ENCODE data around the gene UBE2U.

The UBE2U gene

DNA sequence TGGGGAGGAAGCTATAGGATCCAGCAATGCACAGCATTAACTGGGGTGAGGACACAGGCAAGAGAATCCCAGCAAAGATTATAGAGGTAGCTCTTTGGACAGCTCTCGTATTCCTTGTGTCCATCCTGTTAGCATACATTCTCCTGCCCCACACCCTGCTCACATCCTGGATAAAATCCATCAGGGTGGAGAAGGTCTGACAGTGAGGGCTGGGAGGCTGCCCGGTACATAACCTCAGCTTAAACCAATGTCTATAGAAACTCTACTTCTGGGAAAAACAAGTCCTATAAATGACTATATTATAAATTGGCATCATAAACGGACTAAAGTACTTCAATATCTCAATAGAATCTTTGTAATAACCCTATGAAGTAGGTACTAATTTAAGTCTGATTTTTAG lies 36.8 kb upstream of the UBE2U start:
- DNase-seq (ENCODE audit: extremely low read depth, low read depth) = no peak
- TF ChIP-seq, protein P1, sequence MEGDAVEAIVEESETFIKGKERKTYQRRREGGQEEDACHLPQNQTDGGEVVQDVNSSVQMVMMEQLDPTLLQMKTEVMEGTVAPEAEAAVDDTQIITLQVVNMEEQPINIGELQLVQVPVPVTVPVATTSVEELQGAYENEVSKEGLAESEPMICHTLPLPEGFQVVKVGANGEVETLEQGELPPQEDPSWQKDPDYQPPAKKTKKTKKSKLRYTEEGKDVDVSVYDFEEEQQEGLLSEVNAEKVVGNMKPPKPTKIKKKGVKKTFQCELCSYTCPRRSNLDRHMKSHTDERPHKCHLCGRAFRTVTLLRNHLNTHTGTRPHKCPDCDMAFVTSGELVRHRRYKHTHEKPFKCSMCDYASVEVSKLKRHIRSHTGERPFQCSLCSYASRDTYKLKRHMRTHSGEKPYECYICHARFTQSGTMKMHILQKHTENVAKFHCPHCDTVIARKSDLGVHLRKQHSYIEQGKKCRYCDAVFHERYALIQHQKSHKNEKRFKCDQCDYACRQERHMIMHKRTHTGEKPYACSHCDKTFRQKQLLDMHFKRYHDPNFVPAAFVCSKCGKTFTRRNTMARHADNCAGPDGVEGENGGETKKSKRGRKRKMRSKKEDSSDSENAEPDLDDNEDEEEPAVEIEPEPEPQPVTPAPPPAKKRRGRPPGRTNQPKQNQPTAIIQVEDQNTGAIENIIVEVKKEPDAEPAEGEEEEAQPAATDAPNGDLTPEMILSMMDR (IDR thresholded peaks at IDR 0.05; ENCODE audit: low read depth, low read length) = no peak

GRCh38 chr1:64167176-64167575 lies 36.2 kb upstream of the UBE2U start:
- TF ChIP-seq, protein P1 (IDR thresholded peaks at IDR 0.05; ENCODE audit: low read depth, low read length) = no peak
- no peak for DNase-seq (ENCODE audit: extremely low read depth, low read depth)

DNA sequence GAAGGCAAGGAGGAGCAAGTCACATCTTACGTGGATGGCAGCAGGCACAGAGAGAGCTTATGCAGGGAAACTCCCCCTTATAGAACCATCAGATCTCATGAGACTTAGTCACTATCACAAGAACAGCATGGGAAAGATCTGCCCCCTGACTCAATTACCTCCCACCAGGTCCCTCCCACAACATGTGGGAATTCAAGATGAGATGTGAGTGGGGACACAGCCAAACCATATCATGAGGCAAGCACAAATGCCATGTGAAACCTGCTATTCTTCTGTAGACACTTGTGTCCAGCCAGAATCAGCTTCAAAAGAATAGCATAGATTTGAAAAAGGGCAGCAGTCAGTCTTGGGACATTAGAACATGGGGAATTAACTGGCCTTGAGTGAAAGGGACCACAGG lies 32.2 kb upstream of the UBE2U start:
- DNase-seq (ENCODE audit: extremely low read depth, low read depth) = no peak
- TF ChIP-seq, protein P1 (IDR thresholded peaks at IDR 0.05; ENCODE audit: low read depth, low read length) = no peak

- DNase-seq (ENCODE audit: extremely low read depth, low read depth) = no peak
- TF ChIP-seq, protein P1 (IDR thresholded peaks at IDR 0.05; ENCODE audit: low read depth, low read length) = no peak
Observed at GRCh38 chr1:64171797-64172281, 31.6 kb upstream of the UBE2U start.

- TF ChIP-seq, protein P1 (IDR thresholded peaks at IDR 0.05; ENCODE audit: low read depth, low read length) = no peak
- DNase-seq (ENCODE audit: extremely low read depth, low read depth) = no peak
Observed at GRCh38 chr1:64172458-64172983, 30.9 kb upstream of the UBE2U start.

DNA sequence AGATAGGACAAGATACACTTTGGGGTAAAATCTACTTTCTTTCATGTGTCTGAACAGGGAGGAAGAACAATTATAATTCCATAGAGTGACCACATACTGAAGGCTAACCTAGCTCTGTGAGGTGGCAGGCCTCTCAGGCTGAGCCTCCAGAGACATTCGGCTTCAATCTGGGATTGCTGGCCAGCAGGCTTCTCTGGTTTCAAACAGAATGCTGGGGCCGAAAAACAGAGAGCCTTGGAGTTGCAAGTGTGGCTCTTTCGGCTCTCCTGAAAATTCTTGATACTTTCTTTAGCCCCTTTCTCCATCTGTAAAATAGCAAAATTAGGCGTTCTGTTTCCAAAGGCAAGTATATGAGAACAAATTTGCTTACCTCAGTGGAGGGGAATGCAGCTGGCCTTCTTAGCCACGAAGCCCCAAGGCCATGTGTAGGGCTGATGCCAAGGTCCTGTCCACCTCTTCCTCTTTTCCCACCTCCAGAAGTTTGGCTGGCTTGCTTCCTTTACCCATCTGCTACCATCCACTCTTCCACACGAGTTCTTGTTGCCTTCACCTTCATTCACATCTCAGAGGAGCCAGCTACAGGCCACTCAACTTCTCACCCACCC lies 30.0 kb upstream of the UBE2U start:
- no peak for DNase-seq (ENCODE audit: extremely low read depth, low read depth)
- TF ChIP-seq, protein P1 (IDR thresholded peaks at IDR 0.05; ENCODE audit: low read depth, low read length) = no peak

- TF ChIP-seq, protein P1 (IDR thresholded peaks at IDR 0.05; ENCODE audit: low read depth, low read length) = no peak
- DNase-seq (ENCODE audit: extremely low read depth, low read depth) = no peak
Observed at GRCh38 chr1:64175639-64176038, 27.8 kb upstream of the UBE2U start.
